DND-41 (cell line): ENCODE data around the gene CHAC2.

Experiments used
- CTCF ChIP-seq: IDR thresholded peaks from 2 replicates; pipeline ENCODE4 v1.5.1; 2012; ENCODE audit warnings: borderline replicate concordance, low read length, moderate library complexity, mild to moderate bottlenecking; ENCODE audit not compliant: poor library complexity, severe bottlenecking; ENCODE audit errors: extremely low read depth
- EZH2 ChIP-seq: IDR thresholded peaks from 3 replicates; pipeline ENCODE4 v1.6.1; 2012; ENCODE audit warnings: borderline replicate concordance, low read depth, mild to moderate bottlenecking, moderate library complexity, low read length, inconsistent platforms; ENCODE audit not compliant: severe bottlenecking

GRCh38 chr2:53739032-53739431, 28.6 kb upstream of the CHAC2 start:
- TF ChIP-seq EZH2 (no peak), CTCF (no peak)
